GM18499 (cell line): ENCODE data around the gene SPDYE4.

ENCODE experiments used
- ATAC-seq: cut with Tn5 transposase; IDR thresholded peaks from one replicate; pipeline ENCODE4 v1.9.1; 2021; ENCODE audit warnings: moderate number of reproducible peaks; ENCODE audit not compliant: insufficient read depth, unreplicated experiment

The SPDYE4 gene

DNA sequence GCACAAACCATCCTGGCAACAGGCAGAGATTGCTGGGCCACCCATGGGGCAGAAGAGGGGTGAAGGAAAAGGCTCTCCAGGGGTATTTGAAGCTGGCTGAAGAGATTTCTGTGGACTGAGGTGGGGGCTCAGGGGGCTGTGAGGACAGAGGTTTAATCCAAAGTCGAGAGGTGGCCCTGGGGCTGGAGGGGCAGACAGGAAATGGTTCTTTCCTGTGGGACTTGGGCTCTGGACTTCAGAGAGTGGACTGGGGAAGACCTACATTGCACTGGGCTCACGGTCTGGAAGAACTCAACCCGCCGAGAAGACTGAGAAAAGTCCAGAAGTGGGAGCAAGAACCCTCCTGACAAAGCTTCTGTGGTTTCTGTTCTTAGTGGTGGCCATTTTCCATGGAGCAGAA is 16.6 kb downstream of the SPDYE4 start:
- ATAC-seq: no peak

DNA sequence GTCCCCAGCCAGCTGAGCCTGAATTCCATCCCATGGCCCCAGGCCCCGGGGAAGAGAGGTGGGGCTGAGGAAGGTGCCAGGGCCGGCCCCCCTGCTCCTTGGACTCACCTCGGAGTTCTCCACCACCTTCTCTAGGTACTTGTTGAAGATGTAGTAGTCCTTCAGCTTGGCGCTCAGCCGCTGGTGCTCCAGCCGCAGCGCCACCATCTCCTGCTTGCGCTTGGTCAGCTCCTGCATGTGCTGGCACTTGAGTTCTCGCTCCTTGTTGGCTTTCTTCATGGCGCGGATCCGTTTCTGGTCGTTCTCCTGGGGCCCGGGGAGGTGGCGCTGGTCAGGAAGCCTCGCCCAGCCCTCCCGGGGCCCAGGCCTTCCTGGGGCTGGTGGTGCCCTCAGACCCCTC is 17.0 kb downstream of the SPDYE4 start:
- no peak for ATAC-seq

DNA sequence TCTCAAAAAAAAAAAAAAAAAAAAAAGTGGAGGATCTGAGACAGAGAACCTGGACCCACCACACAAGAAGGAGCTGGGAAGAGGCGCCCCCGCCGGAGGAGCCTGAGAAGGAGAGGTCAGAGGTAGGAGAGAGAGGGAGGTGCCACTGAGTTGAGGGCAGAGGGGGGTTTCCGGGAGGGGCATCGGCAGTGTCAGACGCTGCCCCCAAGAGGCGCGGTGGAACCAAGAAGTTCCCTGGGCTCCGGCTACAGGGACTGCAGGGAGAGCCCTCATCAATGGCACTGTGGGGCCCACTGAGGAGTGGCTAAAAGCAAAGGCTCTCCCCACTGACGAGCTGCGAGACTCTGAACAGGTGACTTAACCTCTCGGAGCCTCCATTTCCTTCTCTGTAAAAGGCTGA is 17.9 kb downstream of the SPDYE4 start:
- ATAC-seq: no peak

DNA sequence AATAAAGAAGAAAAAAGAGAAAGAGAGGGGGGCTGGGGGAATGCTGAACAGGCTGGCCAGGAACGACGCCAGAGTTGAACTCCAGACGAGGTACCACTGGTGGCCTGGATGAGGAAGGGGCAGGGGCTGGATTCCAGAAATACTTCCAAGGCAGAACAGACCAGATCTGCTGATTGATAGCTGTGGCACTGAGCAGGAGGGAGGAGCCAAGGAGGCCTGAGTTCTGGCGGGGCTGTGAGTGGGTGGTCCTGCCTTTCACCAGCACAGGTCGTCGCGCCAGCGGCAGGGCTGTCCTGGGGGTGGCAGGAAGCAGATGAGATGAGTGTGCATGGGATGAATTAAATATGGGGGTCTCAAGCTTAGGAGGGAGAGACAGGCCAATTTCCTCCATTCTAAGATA is 19.2 kb downstream of the SPDYE4 start:
- ATAC-seq: no peak

DNA sequence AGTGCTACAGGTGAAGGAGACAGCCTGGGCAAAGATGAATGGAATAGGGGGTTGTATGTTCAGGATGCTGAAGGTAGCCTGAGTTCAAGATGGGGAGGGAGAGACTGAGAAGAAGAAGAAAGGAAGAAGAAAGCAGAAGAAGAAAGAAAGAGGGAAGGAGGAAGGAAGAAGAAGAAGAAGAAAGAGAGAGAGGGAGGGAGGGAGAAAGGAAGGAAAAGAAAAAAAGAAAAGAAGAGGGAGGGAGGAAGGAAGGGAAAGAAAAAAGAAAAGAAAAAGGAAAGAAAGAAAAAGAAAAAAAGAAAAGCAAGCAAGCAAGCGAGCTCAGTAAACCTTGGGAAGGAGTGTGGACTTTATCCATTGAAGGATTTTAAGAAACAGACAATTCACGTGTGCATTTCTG is 21.6 kb downstream of the SPDYE4 start:
- no peak for ATAC-seq

DNA sequence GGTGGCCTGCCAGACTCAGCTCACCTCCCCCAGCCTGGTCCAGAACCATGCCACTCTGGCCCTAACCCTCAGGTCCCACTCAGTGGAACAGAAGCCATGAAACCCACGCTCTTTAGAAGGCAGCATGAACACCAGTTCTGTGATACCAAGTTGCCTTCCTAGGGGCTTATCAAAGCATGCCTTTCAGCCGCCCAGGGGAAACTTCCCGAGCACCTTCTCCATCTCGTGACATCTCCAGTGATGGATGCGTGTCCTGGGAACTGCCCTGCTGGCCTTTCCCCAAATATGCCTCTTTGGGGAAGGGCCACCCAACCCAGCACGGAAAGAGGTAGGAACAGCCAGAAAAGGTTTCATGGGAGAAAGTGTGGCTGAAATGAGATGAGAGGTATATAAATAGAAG is 22.0 kb downstream of the SPDYE4 start:
- no peak for ATAC-seq

DNA sequence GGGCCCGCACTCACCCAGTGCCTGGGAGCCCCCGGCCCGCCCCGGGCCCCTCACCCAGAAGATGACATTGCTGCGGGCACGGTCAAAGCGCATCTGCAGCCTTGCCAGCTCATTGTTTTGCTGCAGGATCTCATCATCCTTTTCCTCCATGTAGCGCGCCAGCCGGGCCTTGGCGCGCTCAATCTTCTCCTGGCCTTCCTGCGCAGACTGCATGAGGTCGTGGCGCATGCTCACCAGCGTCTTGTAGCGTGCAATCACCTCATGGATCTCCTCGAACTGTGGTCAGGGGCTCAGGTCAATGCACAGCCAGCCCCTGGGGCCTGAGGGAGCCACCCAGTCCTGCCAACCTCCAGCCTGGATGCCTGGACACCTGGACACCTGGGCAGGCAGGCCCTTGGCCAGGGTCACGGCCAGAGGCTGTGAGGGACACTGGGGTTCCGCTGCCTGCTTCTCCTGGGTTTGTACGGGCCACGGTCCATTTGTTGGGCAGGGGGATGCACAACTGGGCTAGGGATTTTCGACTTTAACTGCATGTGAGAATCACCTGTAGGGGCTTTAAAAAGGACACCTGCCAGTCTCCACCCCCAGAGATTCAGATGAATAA is 22.9 kb downstream of the SPDYE4 start:
- ATAC-seq: no peak

DNA sequence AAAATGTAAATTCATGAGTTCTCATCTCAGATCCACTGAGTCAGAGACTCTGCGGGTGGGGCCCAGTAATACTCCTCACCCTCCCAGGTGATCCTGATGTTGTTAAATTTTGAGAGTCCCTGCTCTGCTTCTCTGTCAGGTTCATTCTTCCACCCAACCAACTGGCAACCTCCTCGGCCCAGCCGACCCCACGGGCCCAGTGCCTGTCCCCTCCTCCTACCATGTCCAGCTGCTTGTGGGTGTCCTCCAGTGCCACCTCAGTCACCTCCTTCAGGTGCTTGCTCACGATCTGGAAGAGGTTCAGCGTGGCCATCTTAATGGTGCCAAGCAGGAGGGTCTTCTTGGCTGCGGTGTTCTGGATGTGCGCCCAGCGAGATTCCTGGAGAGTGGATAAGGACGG is 23.5 kb downstream of the SPDYE4 start:
- no peak for ATAC-seq

DNA sequence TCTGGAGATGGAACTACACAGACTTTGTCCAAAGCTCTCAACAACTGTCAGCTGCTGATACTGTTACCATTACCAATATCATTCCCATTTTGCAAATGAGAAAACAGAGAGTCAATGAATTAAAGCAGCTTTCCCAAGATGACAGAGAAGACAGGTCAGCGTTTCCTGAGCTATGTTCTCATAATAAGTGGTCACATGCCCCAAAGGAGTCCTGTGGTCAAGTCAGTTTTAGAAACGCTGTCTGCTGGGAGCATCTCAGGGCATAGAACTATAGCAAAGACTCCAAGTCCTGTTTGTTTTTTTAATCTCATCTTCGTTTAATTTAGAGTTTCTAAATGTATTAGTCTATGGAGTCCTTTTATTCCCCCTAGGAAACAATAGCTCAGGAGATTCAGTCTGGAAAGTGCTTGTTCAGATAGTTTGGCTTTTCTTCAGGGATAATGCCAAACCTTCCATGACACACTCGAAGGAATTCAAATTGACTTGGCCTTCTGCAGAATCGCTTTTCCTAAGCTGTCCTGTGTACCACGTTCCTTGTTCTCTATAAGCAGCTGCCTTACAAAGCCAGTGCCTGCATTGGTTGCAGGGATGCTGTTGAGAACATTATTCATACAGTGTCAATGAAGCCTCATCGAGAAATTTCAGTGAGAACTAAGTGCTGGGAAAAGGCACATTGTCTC is 25.8 kb downstream of the SPDYE4 start:
- no peak for ATAC-seq

DNA sequence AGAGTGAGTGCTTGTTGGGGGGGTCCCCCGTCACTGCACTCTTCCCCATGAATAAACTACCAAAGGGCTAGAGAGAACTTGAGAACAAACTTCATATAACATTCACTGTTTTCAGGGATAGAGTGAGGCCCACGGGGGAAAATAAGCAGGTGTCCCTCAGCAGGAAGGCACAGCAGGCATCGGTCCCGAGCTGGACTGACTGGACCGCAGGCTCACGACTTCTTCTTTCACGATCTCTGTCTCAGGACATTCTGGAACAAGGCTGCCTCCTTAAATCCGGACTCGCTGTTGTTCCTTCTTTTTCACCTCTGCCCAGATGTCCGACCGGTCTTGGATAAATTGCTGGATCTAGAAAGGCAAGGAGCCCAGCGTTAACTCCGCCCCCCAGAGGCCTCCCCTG is 28.5 kb downstream of the SPDYE4 start:
- ATAC-seq: no peak

DNA sequence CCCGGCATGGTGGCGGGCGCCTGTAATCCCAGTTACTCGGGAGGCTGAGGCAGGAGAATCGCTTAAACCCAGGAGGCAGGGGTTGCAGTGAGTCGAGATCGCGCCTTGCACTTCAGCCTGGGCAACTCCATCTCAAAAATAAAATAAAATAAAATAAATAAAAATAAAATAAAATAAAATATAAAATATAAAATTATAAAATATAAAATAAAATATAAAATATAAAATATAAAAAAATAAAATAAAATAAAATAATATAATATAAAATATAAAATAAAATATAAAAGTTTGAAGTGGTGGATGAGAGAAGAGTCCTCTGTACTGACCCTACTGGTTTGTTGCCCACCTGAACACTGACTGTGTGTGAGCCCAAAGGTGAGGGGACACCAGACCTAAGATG is 28.9 kb downstream of the SPDYE4 start:
- ATAC-seq: no peak

DNA sequence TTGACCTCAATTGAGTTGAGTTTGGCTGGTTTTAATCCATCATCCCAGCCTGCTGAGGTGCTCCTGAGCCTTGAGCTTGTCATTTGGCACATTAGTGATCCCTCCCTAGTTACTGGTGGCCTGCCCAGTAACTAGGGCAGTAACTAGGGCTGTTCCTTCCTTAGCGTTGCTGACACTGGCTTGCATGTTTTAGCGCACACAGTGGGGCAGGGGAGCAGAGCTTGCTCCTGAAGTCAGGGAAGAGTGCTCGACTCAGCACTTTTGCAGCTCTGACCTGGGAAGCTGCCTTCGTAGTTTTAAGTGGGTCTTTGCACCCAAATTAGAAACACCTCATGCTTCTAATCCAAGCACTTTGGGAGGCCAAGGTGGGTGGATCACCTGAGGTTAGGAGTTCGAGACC is 29.4 kb downstream of the SPDYE4 start:
- ATAC-seq: no peak

DNA sequence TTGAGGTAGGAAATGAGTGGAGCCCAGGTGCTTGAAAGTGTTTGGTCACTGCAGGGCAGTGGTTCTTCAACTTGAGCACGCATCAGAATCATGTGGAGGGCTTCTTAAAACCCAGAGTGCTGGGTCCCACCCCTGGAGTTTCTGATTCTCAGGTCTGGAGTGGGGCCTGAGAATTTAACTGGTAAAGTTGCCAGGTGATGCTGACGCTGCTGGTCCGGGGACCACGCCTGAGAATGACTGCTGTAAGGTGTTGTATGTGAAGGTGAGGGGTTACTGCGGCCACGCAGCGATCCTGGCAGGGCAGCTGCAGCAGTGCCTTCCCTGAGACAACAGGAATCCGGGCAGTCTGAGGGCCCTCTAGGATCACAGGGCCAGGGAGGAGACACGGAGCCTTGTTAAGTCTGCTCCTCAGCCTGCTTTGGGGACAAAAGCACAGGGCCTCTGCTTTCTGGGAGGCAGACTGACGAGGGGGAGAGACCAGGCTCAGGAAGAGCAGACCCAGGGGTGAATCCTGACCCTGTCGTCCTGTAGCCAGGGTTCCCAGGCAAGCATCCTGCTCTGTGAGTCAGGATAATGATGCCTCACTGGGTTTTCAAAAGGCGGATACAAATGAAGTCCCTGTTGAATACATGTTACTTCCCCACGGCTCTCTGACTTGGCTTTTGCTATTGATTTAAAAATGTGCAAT is 30.0 kb downstream of the SPDYE4 start:
- ATAC-seq: no peak

DNA sequence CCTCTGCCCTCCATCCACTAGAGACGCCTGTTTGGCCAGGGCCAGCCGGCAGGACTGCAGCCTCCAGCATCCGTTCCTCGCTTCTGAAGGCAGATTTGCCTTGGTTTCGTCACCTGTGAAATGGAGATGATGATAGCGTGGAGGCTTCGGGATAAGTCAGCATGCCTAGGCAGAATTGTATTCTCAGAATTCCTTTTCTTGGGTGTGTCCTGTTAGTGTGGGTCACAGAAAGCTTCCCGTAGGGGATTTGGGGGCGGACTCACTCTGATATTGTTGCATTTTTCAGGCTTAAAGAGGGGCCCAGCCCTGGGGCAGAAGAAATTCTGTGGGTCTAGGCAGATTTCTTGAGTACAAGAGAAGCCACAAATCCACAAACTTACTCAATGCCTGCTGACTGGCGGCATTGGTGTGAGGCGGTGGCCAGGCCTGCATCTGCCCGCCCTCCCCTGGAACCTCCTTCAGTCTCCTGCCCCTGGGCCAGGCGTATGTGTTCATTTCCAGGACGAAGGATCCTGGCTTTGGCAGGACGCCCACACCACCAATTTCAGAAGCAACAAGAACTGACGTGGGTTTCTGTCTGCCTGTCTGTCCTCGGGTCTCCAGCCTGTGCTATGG is 31.3 kb downstream of the SPDYE4 start:
- no peak for ATAC-seq

DNA sequence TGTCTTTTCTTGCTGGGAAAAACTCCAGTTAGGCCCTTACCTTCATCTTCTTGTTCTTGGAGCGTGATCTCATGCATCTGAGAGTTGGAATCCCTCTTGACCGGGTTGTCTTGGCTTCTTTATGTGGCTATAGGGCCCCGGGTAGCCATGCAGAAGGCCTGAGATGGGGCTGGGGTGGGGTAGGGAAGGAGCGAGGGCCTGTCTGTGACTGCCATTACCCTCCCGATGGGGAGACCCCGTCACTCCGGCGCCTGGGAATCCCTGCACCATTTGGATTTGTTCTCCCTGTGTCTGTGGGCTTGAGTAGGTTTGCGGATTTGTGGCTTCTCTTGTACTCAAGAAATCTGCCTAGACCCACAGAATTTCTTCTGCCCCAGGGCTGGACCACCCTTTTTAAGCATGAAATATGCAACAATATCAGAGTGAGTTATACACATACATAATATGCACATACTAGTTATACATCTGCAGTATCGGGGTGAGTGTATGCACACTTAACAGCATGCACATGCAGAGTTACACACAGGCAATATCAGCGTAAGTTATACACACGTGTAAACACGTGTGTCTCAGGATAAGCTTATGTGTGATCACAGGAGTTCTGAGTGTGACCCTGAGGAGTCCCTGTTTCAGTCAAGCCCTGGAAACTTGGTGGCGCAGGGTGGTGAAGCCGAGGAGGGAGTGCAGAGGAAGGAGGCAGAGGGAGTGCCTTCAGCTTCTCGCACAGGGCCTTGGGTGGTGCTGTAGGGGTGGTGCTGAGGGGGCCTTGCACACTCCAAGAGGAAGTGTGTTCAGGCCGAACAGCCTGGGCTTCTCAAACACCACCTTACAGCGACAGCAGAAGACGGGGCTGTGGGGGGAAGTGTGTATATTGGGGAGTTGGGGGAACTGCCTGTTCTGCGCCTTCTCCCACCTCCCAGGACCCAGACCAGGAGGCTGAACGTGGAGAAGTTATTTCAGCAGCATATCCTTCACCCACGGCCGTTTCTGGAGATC is 32.2 kb downstream of the SPDYE4 start:
- ATAC-seq: no peak

DNA sequence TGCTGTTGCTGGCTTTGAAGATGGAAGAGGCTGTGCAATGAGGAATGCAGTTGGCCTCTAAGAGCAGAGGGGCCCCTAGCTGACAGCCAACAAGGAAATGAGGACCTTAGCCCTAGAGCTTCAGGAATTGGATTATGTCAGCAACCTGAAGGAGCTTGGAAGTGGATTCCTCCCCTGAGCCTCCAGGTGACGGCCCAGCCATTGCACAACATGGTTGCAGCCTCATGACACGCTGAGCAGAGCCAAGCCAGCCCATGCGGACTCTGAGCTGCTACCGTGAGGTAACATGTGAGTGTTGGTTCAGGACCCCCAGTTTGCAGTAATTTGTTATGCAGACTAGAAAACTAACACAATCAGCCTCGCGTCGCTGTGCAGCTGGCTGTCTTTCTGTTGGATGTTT is 33.9 kb downstream of the SPDYE4 start:
- no peak for ATAC-seq

DNA sequence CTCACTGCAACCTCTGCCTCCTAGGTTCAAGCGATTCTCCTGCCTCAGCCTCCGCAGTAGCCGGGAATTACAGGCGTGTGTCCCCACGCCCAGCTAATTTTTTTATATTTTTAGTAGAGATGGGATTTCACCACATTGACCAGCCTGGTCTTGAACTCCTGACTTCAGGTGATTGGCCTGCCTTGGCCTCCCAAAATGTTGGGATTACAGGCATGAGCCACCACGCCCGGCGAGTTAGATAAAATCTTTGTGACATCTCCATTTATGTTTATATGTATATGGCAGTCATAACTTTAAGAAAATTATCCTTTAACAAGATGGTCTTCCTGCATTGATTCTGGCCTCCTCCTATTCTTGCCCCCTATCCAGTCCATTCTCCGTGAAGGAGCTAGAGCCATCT is 37.8 kb downstream of the SPDYE4 start:
- no peak for ATAC-seq

DNA sequence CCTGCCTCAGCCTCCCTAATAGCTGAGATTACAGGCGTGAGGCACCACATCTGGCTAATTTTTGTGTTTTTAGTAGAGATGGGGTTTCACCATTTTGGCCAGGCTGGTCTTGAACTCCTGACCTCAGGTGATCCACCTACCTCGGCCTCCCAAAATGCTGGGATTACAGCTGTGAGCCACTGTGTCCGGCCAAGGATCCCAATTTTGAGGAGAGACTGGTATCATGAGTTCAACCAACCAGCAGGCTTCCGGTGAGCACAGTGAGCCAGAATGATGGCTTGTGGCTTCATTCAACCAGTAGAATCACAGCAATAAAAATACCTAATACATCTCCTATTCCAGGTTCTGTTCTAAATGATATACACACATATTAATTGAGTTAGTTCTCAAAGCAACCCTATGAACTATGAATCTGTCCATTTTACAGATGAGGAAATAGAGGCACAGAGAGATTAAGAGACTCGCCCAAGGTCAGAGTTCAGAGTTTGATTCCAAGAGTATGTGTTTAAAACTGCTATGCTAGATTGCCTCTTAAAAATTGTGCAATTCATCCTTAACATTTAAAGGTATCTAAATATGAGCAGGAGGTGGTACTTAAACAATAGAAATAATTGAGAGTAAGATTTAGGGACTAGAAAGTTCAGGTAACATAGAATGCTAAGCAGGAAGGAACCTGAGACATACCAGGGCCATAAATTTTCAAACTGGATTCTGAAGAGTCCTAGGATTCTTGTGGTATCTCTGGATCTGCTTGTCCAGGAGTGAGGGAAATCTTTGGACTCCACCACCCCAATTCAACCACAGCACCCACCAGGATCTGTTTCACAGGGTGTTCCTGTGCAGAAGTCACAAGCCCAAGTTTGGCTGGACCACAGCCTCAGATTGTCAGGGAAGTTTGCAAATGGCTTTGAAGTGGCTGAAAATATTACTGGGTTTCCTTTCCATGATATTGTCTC is 38.8 kb downstream of the SPDYE4 start:
- no peak for ATAC-seq

DNA sequence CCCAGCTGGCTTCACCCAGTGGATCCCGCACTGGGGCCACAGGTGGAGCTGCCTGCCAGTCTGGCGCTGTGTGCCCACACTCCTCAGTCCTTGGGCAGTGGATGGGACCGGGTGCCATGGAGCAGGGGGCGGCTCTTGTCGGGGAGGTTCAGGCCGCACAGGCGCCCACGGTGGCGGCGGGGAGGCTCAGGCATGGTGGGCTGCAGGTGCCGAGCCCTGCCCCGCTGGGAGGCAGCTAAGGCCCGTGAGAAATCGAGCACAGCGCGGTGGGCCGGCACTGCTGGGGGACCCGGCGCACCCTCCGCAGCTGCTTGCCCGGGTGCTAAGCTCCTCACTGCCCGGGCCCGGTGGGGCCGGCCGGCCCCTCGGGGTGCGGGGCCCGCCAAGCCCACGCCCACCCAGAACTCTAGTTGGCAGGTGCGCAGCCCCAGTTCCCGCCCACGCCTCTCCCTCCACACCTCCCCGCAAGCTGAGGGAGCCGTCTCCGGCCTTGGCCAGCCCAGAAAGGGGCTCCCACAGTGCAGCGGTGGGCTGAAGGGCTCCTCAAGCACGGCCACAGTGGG is 40.3 kb downstream of the SPDYE4 start:
- ATAC-seq: no peak
